LNCaP clone FGC (cell line): ENCODE measurements around the gene ADPRS.

Experiments used
- DNase-seq: peaks from one replicate; pipeline ENCODE4 v3.0.0-alpha.2; 2011; ENCODE audit warnings: low read depth
- H3K4me3 ChIP-seq: 2 replicates; pipeline ENCODE4 v1.5.1; 2011; ENCODE audit warnings: mild to moderate bottlenecking, low read depth, low read length, control low read depth
- CTCF ChIP-seq: IDR thresholded peaks from 2 replicates; pipeline ENCODE4 v1.5.1; 2012; ENCODE audit warnings: mild to moderate bottlenecking; ENCODE audit not compliant: control insufficient read depth, insufficient read depth; ENCODE audit errors: extremely low read depth

The ADPRS gene

GRCh38 chr1:36115931-36116330 lies 27.2 kb downstream of the ADPRS start:
- TF ChIP-seq CTCF: no peak
- no peak for DNase-seq
- H3K4me3 ChIP-seq: no peak overlapping the region

GRCh38 chr1:36116901-36117300 lies 28.2 kb downstream of the ADPRS start:
- no peak overlapping the region for H3K4me3 ChIP-seq
- no peak for DNase-seq
- TF ChIP-seq CTCF: no peak

- no peak overlapping the region for H3K4me3 ChIP-seq
- no peak for DNase-seq
- TF ChIP-seq CTCF: no peak
Observed at GRCh38 chr1:36118447-36119204, 29.9 kb downstream of the ADPRS start.

GRCh38 chr1:36119456-36119855 lies 30.8 kb downstream of the ADPRS start:
- no peak for TF ChIP-seq CTCF

GRCh38 chr1:36122062-36123030 lies 33.7 kb downstream of the ADPRS start:
- no peak overlapping the region for H3K4me3 ChIP-seq
- TF ChIP-seq CTCF: no peak
- no peak for DNase-seq

More at GRCh38 chr1:36119456-36119855, 30.8 kb downstream of the ADPRS start:
- H3K4me3 ChIP-seq: no peak overlapping the region
- DNase-seq: no peak

GRCh38 chr1:36123356-36123755 lies 34.7 kb downstream of the ADPRS start:
- TF ChIP-seq CTCF: no peak
- DNase-seq: no peak
- no peak overlapping the region for H3K4me3 ChIP-seq
